HG03342 (cell line): ENCODE data around the gene FGF16.
"Not testable (repeated sequence)": the region's sequence is repeated elsewhere in the genome, so short reads cannot be mapped to it uniquely, and the experiment has no call there.

Experiments used
- ATAC-seq: cut with Tn5 transposase; IDR thresholded peaks from one replicate; pipeline ENCODE4 v1.9.1; 2021; ENCODE audit warnings: mild to moderate bottlenecking, moderate library complexity; ENCODE audit not compliant: unreplicated experiment

Gene FGF16

DNA sequence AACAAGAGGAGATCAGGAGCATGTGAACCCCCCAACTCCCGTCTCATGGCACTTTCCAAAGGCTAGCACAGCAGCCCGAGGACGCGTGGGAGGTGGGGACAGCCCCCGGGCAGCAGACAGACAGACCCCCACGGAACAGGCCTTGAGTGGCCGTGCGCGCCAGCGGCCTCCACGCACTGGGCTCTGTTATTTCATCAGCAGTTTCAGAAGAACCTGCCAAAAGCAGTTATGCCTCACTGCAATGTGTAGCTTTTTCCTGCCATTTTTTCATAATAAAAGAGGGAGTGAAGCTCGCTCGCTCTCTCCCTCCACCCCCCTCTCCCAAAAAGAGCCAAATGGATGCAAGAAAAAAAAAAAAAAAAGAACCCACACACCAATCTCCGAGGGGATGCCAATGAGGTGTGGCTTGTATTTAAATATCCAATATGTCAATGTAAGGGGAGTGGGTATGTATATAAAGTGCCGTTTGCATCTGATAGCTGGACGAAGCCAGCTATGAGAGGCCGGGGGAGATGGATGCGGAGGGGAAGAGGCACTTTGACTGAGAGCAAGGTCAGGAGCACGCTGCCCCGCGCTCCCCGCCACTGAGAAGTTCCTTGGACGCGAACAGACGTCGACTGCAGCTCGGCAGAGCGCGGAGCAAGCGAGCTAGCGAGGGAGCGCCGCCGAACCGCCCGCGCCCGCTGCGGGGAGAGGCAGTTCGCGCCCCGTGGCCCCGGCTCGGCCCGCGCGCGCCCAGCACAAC, at the start of gene FGF16:
FGF16 (plus strand) TSS at position 482 of the 745 bp plus-strand sequence. CDS start 286 bp downstream, outside the sequence.
- ATAC-seq = no peak

DNA sequence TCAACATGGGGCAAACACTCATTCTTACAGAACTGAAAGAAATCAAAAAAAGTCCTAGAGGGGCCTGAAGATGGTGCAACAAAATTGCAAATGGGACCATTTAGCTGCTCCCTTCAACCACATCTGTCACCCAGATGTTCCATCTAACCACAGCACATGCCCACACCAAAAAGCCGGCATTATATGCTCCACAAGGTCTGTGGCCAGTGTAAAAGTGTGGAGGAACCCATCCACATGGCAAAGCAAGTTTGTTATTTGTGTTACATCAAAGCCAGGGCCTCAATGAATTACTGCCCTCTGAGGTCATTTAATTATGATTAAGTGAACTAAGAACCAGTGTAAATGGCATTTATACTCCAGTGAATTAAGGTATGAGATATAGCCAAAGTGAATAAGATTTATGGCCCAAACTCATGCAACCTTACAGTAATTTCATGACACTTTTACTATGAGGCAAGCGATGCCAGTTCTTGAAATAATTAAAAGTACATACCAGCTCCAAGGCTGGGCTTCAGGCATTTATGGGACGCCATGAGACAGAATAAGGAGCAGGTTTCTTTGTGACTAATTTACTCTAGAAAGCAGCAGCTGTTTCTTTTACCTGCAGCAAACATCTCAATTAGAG, 48.7 kb upstream of the FGF16 start:
- ATAC-seq = no peak

DNA sequence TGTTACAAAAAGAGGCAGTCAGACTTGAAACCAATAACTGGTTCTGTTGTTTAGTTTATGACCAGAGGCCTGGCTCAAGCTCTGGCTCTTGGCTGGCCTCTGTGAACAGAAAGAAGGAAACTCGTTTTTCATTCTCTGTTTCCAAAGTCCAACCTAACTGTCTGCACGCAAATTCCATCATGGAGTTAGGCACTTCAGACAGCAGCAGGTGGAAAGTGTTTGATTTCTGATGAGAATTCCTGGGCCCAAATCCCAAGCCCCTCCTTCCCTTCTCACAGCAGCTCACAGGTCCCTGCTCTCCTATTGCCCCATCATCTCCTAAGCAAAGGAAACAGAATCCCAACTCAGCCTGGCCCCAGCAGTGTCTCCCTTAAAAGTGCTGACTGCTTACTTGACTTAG, 42.8 kb upstream of the FGF16 start:
- ATAC-seq = no peak

- ATAC-seq = not testable (repeated sequence)
These were observed 39.4 kb upstream of the FGF16 start for GRCh38 chrX:77407821-77408220.

- ATAC-seq = no peak
These were observed 34.6 kb upstream of the FGF16 start for GRCh38 chrX:77412631-77413030.

DNA sequence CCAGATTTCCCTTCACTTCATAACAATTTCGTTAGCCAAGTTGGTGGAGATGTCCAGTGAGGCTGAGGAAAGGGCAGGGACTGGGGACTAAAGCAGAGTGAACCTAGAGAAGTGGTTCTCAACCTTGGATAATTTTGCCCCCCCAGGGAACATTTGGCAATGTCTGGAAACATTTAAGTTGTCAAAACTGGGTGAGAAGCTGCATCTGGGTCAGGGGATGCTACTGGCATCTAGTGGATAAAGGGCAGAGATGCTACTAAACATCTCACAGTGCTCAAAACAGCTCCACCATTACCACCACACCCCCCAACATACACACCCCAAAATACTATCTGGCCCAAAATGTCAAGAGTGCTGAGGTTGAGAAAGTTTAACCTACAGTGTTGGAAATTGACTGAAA, 32.0 kb upstream of the FGF16 start:
- ATAC-seq = no peak

- ATAC-seq = no peak
These were observed 31.3 kb upstream of the FGF16 start for GRCh38 chrX:77415882-77416281.

DNA sequence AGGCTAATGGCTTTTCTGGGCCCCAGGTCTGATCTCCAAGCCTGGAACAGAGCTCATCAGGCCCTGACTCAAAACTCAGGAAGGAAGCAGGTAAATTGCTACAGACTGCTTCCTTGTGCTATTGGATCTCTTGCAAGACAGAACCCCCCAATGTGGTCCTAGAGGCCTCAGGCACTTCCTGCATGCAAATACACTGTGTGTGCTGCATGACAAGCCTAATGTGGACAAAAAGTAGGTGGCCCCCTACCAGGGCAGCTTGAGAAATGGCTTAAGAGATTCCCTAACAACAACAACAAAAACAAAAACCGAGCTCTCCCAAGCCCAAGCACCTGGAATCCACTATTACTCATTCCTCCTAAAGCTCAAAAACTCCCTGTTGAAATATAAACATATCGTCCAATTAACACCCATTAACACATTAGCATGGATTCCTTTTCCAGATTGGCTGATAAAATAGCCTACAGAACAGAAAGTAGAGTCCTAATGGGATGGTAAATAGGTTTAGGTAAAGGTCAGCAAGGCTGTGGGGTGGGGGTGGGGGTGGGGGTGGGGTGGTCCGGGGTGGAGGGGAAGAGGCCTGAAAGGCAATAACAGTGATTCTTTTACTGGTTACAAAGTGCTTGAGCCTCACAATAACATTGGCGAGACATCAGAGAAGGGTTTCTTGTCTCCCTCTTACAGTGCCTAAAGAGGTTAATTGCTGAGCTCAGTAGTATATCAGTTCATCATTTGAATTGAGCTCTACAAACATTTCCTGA, 24.1 kb upstream of the FGF16 start:
- no peak for ATAC-seq

- ATAC-seq = no peak
These were observed 20.4 kb upstream of the FGF16 start for GRCh38 chrX:77426811-77427210.

DNA sequence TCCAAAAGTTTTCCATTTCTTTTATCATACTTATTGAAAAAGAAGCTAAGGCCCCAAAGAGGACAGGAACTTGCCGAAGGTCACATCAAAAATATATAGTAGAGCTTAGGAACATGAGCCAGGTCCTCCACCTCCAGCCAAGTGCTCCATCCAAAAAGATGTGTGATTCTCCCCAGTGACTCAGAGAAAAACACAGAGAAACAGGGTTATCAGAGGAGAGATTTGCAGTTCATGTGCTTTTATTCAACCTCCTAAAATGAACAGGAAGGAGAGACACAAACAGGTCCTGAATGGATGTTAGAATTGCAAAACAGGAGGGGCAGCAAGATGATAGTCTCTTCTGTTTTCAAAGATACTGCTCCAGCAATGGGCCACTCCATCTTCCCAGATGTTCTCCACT, 19.6 kb upstream of the FGF16 start:
- ATAC-seq = no peak

- no peak for ATAC-seq
These were observed 18.6 kb upstream of the FGF16 start for GRCh38 chrX:77428551-77428950.

DNA sequence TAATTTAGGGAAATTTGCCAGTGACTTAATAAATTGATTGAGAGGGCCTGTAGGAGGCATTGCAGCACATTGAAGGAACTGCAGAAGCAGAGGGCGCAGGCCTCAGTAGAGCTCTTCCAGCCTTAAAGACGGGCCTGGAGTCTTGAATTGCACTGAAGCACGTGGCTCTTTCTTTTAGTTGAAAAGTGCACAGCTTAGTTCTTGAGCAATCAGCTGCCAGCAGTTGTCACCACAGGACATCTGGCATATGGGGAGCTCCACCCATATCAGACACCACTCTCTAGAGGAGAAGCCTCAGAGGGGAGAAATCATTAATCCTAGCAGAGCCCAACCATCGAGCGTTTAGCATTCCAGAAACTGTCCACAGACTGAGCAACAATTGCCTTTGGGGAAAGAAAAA, 16.0 kb upstream of the FGF16 start:
- no peak for ATAC-seq

DNA sequence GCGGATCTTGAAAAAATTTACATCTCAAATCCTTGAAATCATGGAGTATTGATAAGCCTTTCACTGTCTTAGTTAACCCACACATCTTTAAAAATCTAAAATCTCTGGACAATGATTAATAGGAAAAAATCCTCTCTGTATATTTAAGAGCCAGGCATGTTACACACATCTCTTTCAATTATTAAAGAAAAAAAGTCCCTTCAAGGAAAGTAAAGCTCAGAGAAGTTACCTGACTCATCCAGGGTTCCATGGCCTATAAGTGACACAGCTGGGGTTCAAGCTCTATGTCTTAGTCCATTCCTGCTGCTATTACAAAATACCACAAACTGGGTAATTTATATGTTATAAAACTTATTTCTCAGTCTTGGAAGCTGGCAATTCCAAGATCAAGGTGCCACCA, 14.2 kb upstream of the FGF16 start:
- no peak for ATAC-seq

DNA sequence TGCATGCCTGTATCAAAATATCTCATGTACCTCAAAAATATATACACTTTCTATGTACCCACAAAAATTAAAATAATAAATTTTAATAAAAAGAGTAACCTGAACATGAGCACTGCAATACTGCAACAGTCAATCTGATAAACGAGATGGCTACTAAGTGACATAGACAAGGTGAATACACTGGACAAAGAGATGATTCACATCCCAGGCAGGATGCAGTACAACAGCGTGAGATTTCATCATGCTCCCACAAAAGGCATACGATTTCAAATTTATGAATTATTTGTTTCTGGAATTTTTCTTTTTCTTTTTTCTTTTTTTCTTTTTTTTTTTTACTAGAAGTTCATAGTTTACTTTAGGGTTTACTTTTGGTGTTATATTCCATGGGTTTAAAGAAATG, 12.2 kb upstream of the FGF16 start:
- no peak for ATAC-seq

GRCh38 chrX:77436271-77436670, 10.9 kb upstream of the FGF16 start:
- no peak for ATAC-seq

DNA sequence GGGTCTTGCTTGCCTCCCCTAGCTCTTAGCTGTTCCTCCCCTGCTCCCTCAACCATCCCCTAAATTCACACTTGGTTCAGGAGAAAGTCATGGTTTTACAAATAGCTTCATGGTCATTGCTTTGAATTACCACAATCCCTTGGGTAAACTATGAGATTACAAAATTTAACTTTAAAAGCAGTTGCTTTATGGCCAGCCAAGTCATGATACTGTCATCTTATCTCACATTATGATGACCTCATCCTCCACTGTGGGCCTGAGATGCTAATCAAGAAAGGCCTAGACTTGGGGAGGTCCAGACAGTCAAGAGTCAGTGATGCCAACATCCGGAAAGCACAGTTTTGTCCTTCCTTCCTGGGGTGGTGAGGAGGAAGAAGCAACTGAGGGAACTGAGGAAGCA, 10.5 kb upstream of the FGF16 start:
- no peak for ATAC-seq

GRCh38 chrX:77440330-77440729, 6.9 kb upstream of the FGF16 start:
- no peak for ATAC-seq

- ATAC-seq = no peak
These were observed 6.2 kb upstream of the FGF16 start for GRCh38 chrX:77441033-77441432.

- no peak for ATAC-seq
These were observed 5.7 kb upstream of the FGF16 start for GRCh38 chrX:77441479-77441878.

GRCh38 chrX:77442728-77443127, 4.5 kb upstream of the FGF16 start:
- no peak for ATAC-seq

- ATAC-seq = no peak
These were observed 3.1 kb upstream of the FGF16 start for GRCh38 chrX:77444075-77444474.

DNA sequence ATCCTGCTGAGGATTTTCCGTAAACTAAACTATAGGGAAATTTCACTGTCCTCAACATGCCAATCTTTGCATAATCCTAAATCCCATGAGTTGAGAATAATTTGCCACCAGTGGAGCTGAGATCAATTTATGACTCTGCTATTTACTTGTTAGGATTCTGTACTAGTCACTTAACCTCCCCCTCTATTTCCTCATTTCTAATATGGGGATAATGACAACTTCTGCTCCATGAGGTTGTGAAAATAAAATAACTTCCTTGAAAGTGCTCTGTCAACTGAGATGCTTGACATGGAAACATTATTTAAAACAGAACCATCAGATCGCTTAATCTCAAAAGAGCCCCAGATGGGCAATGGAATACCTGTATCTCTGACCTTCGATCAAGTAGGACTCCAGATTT, 2.6 kb upstream of the FGF16 start:
- no peak for ATAC-seq
